ENCODE data around the gene RNU11.
"Not testable (repeated sequence)": the region's sequence is repeated elsewhere in the genome, so short reads cannot be mapped to it uniquely, and the experiment has no call there.

Gene RNU11

GRCh38 chr1:28666806-28667205, 18.4 kb downstream of the RNU11 start:
- DNase-seq = no peak

GRCh38 chr1:28668191-28668955, 20.0 kb downstream of the RNU11 start, which contains the start of gene GMEB1:
GMEB1 (plus strand) TSS chr1:28668784; CDS start chr1:28683613, 14,829 bp downstream.
- DNase-seq = peak; percentile 70

- DNase-seq = no peak
These were observed 20.7 kb downstream of the RNU11 start for GRCh38 chr1:28668956-28669723.

GRCh38 chr1:28671254-28671780, 22.9 kb downstream of the RNU11 start:
- DNase-seq = no peak

GRCh38 chr1:28672971-28673370, 24.6 kb downstream of the RNU11 start:
- DNase-seq = not testable (repeated sequence)

GRCh38 chr1:28675924-28676257, 27.5 kb downstream of the RNU11 start:
- DNase-seq = no peak

- DNase-seq = no peak
These were observed 31.8 kb downstream of the RNU11 start for GRCh38 chr1:28680151-28680550.

- no peak for DNase-seq
These were observed 34.4 kb downstream of the RNU11 start for GRCh38 chr1:28682840-28683239.

GRCh38 chr1:28684937-28685336, 36.5 kb downstream of the RNU11 start:
- no peak for DNase-seq

GRCh38 chr1:28691627-28692026, 43.2 kb downstream of the RNU11 start:
- DNase-seq = not testable (repeated sequence)
